Keratinocyte (primary cell): ENCODE data around the gene DTNB. TPM values are rescaled to one million over a fixed set of nuclear protein-coding genes. Genes with fewer than 3 reads are reported as not detected.
A peak's percentile ranks its signal among the peaks of the same experiment; 100 is the strongest.

ENCODE experiments used
- DNase-seq: peaks from one replicate; pipeline ENCODE4 v3.0.0-alpha.2; 2011; ENCODE audit warnings: low read depth, missing footprints, low spot score
- FAIRE-seq: peaks from 2 replicates; lab custom pipeline; 2011; peaks lifted over from hg19 to GRCh38; lab: Jason Lieb, UNC
- H2AFZ ChIP-seq: 2 replicates; pipeline ENCODE4 v1.6.0; 2012; ENCODE audit warnings: low read length, control low read depth, inconsistent platforms; ENCODE audit not compliant: control insufficient read depth
- H3K27ac ChIP-seq: 2 replicates; pipeline ENCODE4 v1.5.1; 2011; ENCODE audit warnings: low read length; ENCODE audit not compliant: control insufficient read depth, insufficient read depth
- H3K27me3 ChIP-seq: 3 replicates; pipeline ENCODE4 v1.6.0; 2011; ENCODE audit warnings: low read length; ENCODE audit not compliant: control insufficient read depth, insufficient read depth; ENCODE audit errors: extremely low read depth
- H3K36me3 ChIP-seq, 2 experiments: 2 replicates in 1 of 2; 3 replicates in 1 of 2; pipeline ENCODE4 v1.5.1; 2011; ENCODE audit warnings: low read length in 2 of 2, mild to moderate bottlenecking in 1 of 2; ENCODE audit not compliant: control insufficient read depth in 2 of 2, insufficient read depth in 2 of 2; ENCODE audit errors: extremely low read depth in 1 of 2
- H3K4me1 ChIP-seq: 3 replicates; pipeline ENCODE4 v1.5.1; 2011; ENCODE audit warnings: low read length; ENCODE audit not compliant: control insufficient read depth, insufficient read depth; ENCODE audit errors: extremely low read depth
- H3K4me2 ChIP-seq: 3 replicates; pipeline ENCODE4 v1.6.0; 2011; ENCODE audit warnings: low read depth, low read length; ENCODE audit not compliant: control insufficient read depth, insufficient read depth; ENCODE audit errors: extremely low read depth
- H3K4me3 ChIP-seq, 3 experiments: fragments of 200-600 bp in 1 of 3; sonication (generic) in 1 of 3; 2 replicates in 2 of 3; 3 replicates in 1 of 3; pipeline ENCODE4 v1.5.1; 2011 to 2016; ENCODE audit warnings: low read length in 3 of 3, mild to moderate bottlenecking in 3 of 3, control low read depth in 2 of 3, inconsistent platforms in 1 of 3, low read depth in 1 of 3, mixed read lengths in 1 of 3, mixed run types in 1 of 3, moderate library complexity in 1 of 3; ENCODE audit not compliant: control insufficient read depth in 2 of 3, insufficient read depth in 2 of 3; ENCODE audit errors: extremely low read depth in 1 of 3
- H3K79me2 ChIP-seq: 2 replicates; pipeline ENCODE4 v1.6.0; 2012; ENCODE audit warnings: low read length; ENCODE audit not compliant: control insufficient read depth, insufficient read depth
- H3K9ac ChIP-seq: 3 replicates; pipeline ENCODE4 v1.6.0; 2011; ENCODE audit warnings: low read length; ENCODE audit not compliant: control insufficient read depth, insufficient read depth; ENCODE audit errors: extremely low read depth
- H3K9me1 ChIP-seq: 3 replicates; pipeline ENCODE4 v1.6.0; 2011; ENCODE audit warnings: low read length; ENCODE audit not compliant: control insufficient read depth, insufficient read depth; ENCODE audit errors: extremely low read depth
- H3K9me3 ChIP-seq: 2 replicates; pipeline ENCODE4 v1.5.1; 2012; ENCODE audit warnings: low read depth, low read length; ENCODE audit not compliant: control insufficient read depth
- H4K20me1 ChIP-seq: 3 replicates; pipeline ENCODE4 v1.6.0; 2011; ENCODE audit warnings: low read length; ENCODE audit not compliant: control insufficient read depth, insufficient read depth; ENCODE audit errors: extremely low read depth
- CTCF ChIP-seq, 3 experiments: IDR thresholded peaks in 1 of 3; conservative IDR thresholded peaks in 1 of 3; optimal IDR thresholded peaks in 1 of 3; 2 replicates in 2 of 3; 3 replicates in 1 of 3; pipeline versions ENCODE3 to v1.5.1; 2011; ENCODE audit warnings: low read length in 3 of 3, mild to moderate bottlenecking in 3 of 3, moderate library complexity in 2 of 3, control low read depth in 1 of 3, inconsistent platforms in 1 of 3; ENCODE audit not compliant: insufficient read depth in 2 of 3; ENCODE audit errors: extremely low read depth in 1 of 3
- EZH2 ChIP-seq: IDR thresholded peaks from one replicate; pipeline ENCODE4 v1.6.1; 2012; ENCODE audit warnings: inconsistent platforms, mild to moderate bottlenecking, low read length, moderate library complexity
- dilution Hi-C: fragments of 300-500 bp; cut with MboI; formaldehyde crosslinking; loops from one replicate; pipeline ENCODE4 v1.7.0; 2020; ENCODE audit warnings: low sequenced_read_pairs; ENCODE audit not compliant: extremely low pct_ligation_motif_present
- polyA plus RNA-seq, 5 experiments: library from polyadenylated mRNA; depleted of rRNA in 3 of 5; stranded (reverse) in 3 of 5; stranded (forward) in 1 of 5; unstranded in 1 of 5; fragments of >200 nt; gene quantifications; 1 replicate in 1 of 5; 2 replicates in 3 of 5; 3 replicates in 1 of 5; pipeline versions ENCODE4 v1.2.1 to v1.2.3, GENCODE V29; 2011 to 2012; ENCODE audit warnings: missing spikeins in 2 of 5, low read depth in 1 of 5, low replicate concordance in 1 of 5

DTNB gene
- polyA plus RNA-seq, 1 donor (not counting 4 experiments of a cell fraction or from before 2014, with no cell fraction given): 31.5 TPM

- Histone ChIP-seq H3K79me2 (peaks cover 39% of the 10 kb centered on the region), H4K20me1 (no peaks in the 10 kb centered on the region), H3K36me3 (peaks cover 1 to 2% of the 10 kb centered on the region in 2 experiments), H3K27me3 (no peaks in the 10 kb centered on the region), H3K4me1 (peaks cover 60% of the 10 kb centered on the region), H3K4me3 (peak overlapping the region in 1 of 3 experiments; percentile 36), H3K9me3 (no peaks in the 10 kb centered on the region), H3K9me1 (no peaks in the 10 kb centered on the region), H3K4me2 (peak overlapping the region; percentile 70), H2AFZ (no peak overlapping the region), H3K9ac (no peak overlapping the region), H3K27ac (peak overlapping the region; percentile 77)
- FAIRE-seq (peak; percentile 98), DNase-seq (peak; percentile 80)
- TF ChIP-seq CTCF (optimal IDR thresholded peaks at IDR 0.05 in 1 of 3, IDR thresholded peaks at IDR 0.05 in 1 of 3, conservative IDR thresholded peaks at IDR 0.05 in 1 of 3; ENCODE audit: extremely low read depth in 1 of 3, insufficient read depth in 2 of 3, low read length in 3 of 3) (no peak), EZH2 (no peak)
- dilution Hi-C loops: no loop called here
Observed at GRCh38 chr2:25655316-25655715, 18.1 kb downstream of the DTNB start.

- no peak overlapping the region for H2AFZ ChIP-seq
- H3K36me3 ChIP-seq: peaks cover 3 to 4% of the 10 kb centered on the region in 2 experiments
- no peak overlapping the region for H3K4me3 ChIP-seq
- DNase-seq (no peak), FAIRE-seq (peak; percentile 17)
- H4K20me1 ChIP-seq: no peaks in the 10 kb centered on the region
- H3K9me3 ChIP-seq: no peaks in the 10 kb centered on the region
- dilution Hi-C loops: no loop called here
- H3K4me1 ChIP-seq: peaks cover 58% of the 10 kb centered on the region
- H3K9ac ChIP-seq: no peak overlapping the region
- H3K27ac ChIP-seq: peak overlapping the region; percentile 77
- peak overlapping the region; percentile 70 for H3K4me2 ChIP-seq
- H3K9me1 ChIP-seq: no peaks in the 10 kb centered on the region
- H3K27me3 ChIP-seq: no peaks in the 10 kb centered on the region
- no peak for TF ChIP-seq EZH2
- TF ChIP-seq CTCF (optimal IDR thresholded peaks at IDR 0.05 in 1 of 3, IDR thresholded peaks at IDR 0.05 in 1 of 3, conservative IDR thresholded peaks at IDR 0.05 in 1 of 3; ENCODE audit: extremely low read depth in 1 of 3, insufficient read depth in 2 of 3, low read length in 3 of 3): no peak
- H3K79me2 ChIP-seq: peaks cover 36% of the 10 kb centered on the region
Observed at GRCh38 chr2:25654801-25655200, 18.6 kb downstream of the DTNB start.
